Esophagus squamous epithelium (tissue), 4 donors: ENCODE results near the gene ETV6.

Source experiments
- CTCF ChIP-seq, 6 experiments: fragments of 450-650 bp in 4 of 6; fragments of 200-600 bp in 2 of 6; sonication (generic) in 2 of 6; IDR thresholded peaks; one replicate each; pipeline ENCODE4 v1.5.1; 2016 to 2019; ENCODE audit warnings: antibody characterized with exemption in 6 of 6, mild to moderate bottlenecking in 4 of 6, moderate library complexity in 4 of 6
- POLR2A ChIP-seq, 4 donors: fragments of 450-650 bp; IDR thresholded peaks; one replicate each; pipeline ENCODE4 v1.6.1; 2017; ENCODE audit warnings: antibody characterized with exemption in 4 of 4, mild to moderate bottlenecking in 4 of 4, moderate library complexity in 3 of 4

GRCh38 chr12:11722071-11722470 is 72.6 kb downstream of the ETV6 start:
- TF ChIP-seq CTCF (IDR thresholded peaks at IDR 0.05) (peak in 1 of 6 experiments; percentile 13), POLR2A (IDR thresholded peaks at IDR 0.05) (no peak)
